Adrenal gland (tissue), 12 donors: ENCODE measurements around the gene KIAA1191. TPM values are rescaled to one million over a fixed set of nuclear protein-coding genes. Genes with fewer than 3 reads are reported as not detected.
"Not testable (repeated sequence)": the region's sequence is repeated elsewhere in the genome, so short reads cannot be mapped to it uniquely, and the experiment has no call there.

ENCODE experiments used
- DNase-seq, 7 donors: peaks; one replicate each; pipeline ENCODE4 v3.0.0-alpha.2; 2019 to 2020
- H3K27ac ChIP-seq, 5 donors: fragments of 200-600 bp; sonication (generic) in 4 of 5; 1 replicate in 3 of 5; 2 replicates in 2 of 5; pipeline versions ENCODE4 v1.5.1 to v1.8.0; 2016 to 2020; ENCODE audit warnings: mild to moderate bottlenecking in 1 of 5
- H3K27me3 ChIP-seq: fragments of 200-600 bp; 2 replicates; pipeline ENCODE4 v1.8.0; 2021
- H3K36me3 ChIP-seq, 2 donors: fragments of 200-600 bp; replicated peaks in 1 of 2; 1 replicate in 1 of 2; 2 replicates in 1 of 2; pipeline versions ENCODE4 v1.5.1 to v1.8.0; 2018 to 2022
- H3K4me1 ChIP-seq, 2 donors: fragments of 200-600 bp; replicated peaks in 1 of 2; 1 replicate in 1 of 2; 2 replicates in 1 of 2; pipeline versions ENCODE4 v1.5.1 to v1.8.0; 2018 to 2021
- H3K4me3 ChIP-seq, 4 donors: fragments of 200-600 bp; sonication (generic) in 3 of 4; one replicate each; pipeline ENCODE4 v1.5.1; 2016 to 2018
- H3K9me3 ChIP-seq, 3 donors: fragments of 200-600 bp; sonication (generic) in 1 of 3; replicated peaks in 1 of 3; 1 replicate in 2 of 3; 2 replicates in 1 of 3; pipeline versions ENCODE4 v1.5.1 to v1.8.0; 2016 to 2021
- CTCF ChIP-seq, 6 experiments: fragments of 450-650 bp in 4 of 6; fragments of 200-600 bp in 2 of 6; sonication (generic) in 1 of 6; IDR thresholded peaks; 1 replicate in 5 of 6; 2 replicates in 1 of 6; pipeline versions ENCODE4 v1.5.1 to v1.8.0; 2016 to 2021; ENCODE audit warnings: antibody characterized with exemption in 6 of 6, mild to moderate bottlenecking in 2 of 6, moderate library complexity in 1 of 6
- POLR2A ChIP-seq, 2 donors: fragments of 450-650 bp; IDR thresholded peaks; one replicate each; pipeline ENCODE4 v1.6.1; 2017; ENCODE audit warnings: antibody characterized with exemption in 2 of 2, mild to moderate bottlenecking in 2 of 2, moderate library complexity in 1 of 2
- WGBS, 4 donors: extraction: QIAGEN DNeasy Blood & Tissue Kit in 2 of 4; methylation state at CpG; one replicate each; pipeline versions ENCODE4 v1.1.5 to v1.1.7; 2013 to 2017; 5-methylcytosine and 5-hydroxymethylcytosine counted together
- intact Hi-C, 2 donors: fragments of 100-400 bp; cut with DNase I; formaldehyde crosslinking; loops; one replicate each; pipeline versions ENCODE4 v1.14.1 to v1.15.0; 2022 to 2023
- polyA plus RNA-seq, 3 donors: library from polyadenylated mRNA; stranded (reverse); fragments of 200-250 nt in 2 of 3; fragments of 350-450 nt in 1 of 3; fragmentation: Illumina TruSeq in 1 of 3; extraction: RNeasy Lipid Tissue Mini Kit (QIAGEN cat#74804) in 1 of 3; gene quantifications; one replicate each; pipeline ENCODE4 v1.2.3, GENCODE V29; 2013 to 2014
- total RNA-seq, 9 donors: library from RNA; depleted of rRNA in 4 of 9; stranded (reverse); fragments of >200 nt in 4 of 9; fragments of 120-200 nt in 1 of 9; fragmentation: NEBNext Ultra II Directional in 1 of 9; extraction: Animal tissue kit (Norgen Biotek cat#: 25700) in 1 of 9; gene quantifications; one replicate each; pipeline versions ENCODE4 v1.1.0 to v1.2.4, GENCODE V29; 2013 to 2023
- donor health status: healthy with polysubstance abuse.
- donor health status: Bipolar disorder and iron deficiency.
- donor health status: DM: yes; HTN: yes; CAD: no.
- donor health status: DM: no; HTN: no; CAD: no.
- donor health status: DM: no; HTN: no; CAD: no.
- donor health status: DM: yes; HTN: yes; CAD: no.

KIAA1191 gene
- total and polyA plus RNA-seq, 12 donors = 52.9 to 127 (median 99.2) TPM

DNA sequence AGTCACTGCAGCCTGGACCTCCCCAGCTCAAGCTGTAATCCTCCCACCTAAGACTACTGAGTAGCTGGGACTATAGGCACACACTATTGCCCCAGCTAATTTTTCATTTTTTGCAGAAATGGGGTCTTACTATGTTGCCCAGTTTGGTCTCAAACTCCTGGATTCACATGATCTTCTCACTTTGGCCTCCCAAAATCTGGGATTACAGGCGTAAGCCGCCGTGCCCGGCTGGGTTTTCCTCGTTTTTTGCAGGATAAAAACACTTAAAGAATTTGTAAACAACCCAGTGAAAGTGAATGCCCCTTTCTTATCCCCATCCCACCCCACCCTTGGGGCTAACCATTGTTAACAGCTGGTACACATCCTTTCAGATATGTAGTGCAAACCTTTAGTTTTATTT is 47.0 kb upstream of the KIAA1191 start:
- TF ChIP-seq CTCF (IDR thresholded peaks at IDR 0.05) (no peak), POLR2A (IDR thresholded peaks at IDR 0.05) (no peak)
- no peaks in the 10 kb centered on the region for H3K27me3 ChIP-seq
- 87 to 95% (median 90%) methylated on average over 5 of the region's 5 CpGs for WGBS, 4 donors
- no peaks in the 10 kb centered on the region for H3K9me3 ChIP-seq
- intact Hi-C loops = no loop called here
- H3K4me3 ChIP-seq = no peak overlapping the region
- H3K4me1 ChIP-seq = peaks cover 27 to 33% of the 10 kb centered on the region in 2 donors
- peak in 2 of 7 donors; percentile 5 to 44 for DNase-seq
- H3K36me3 ChIP-seq = peaks cover 0 to 39% of the 10 kb centered on the region in 2 donors
- no peak overlapping the region for H3K27ac ChIP-seq

- H3K27me3 ChIP-seq, H3K9me3 ChIP-seq, intact Hi-C loops, H3K4me3 ChIP-seq: not testable (repeated sequence)
- 90 to 95% (median 91%) methylated on average over 8 to 10 of the region's 10 CpGs for WGBS, 4 donors
- H3K36me3 ChIP-seq = peaks cover 0 to 39% of the 10 kb centered on the region in 2 donors
- H3K4me1 ChIP-seq = peaks cover 23 to 29% of the 10 kb centered on the region in 2 donors
- peak in 1 of 7 donors; percentile 38 for DNase-seq
- H3K27ac ChIP-seq = peak overlapping the region in 1 of 5 donors; percentile 37
Observed at GRCh38 chr5:176408252-176408573, 46.6 kb upstream of the KIAA1191 start.

- Histone ChIP-seq H3K4me1 (peaks cover 19 to 24% of the 10 kb centered on the region in 2 donors), H3K27ac (peak overlapping the region in 1 of 5 donors; percentile 37), H3K9me3 (no peaks in the 10 kb centered on the region), H3K4me3 (no peak overlapping the region), H3K36me3 (peaks cover 0 to 39% of the 10 kb centered on the region in 2 donors), H3K27me3 (no peaks in the 10 kb centered on the region)
- WGBS, 4 donors = 86 to 98% (median 92%) methylated on average over 6 of the region's 6 CpGs
- intact Hi-C loops = no loop called here
- peak in 2 of 7 donors; percentile 10 to 48 for DNase-seq
- TF ChIP-seq POLR2A (IDR thresholded peaks at IDR 0.05) = no peak
- TF ChIP-seq CTCF (IDR thresholded peaks at IDR 0.05) = no peak
Observed at GRCh38 chr5:176407456-176408251, 46.1 kb upstream of the KIAA1191 start.

- Histone ChIP-seq H3K4me1 (peaks cover 12 to 15% of the 10 kb centered on the region in 2 donors), H3K4me3 (no peak overlapping the region), H3K36me3 (peaks cover 0 to 39% of the 10 kb centered on the region in 2 donors), H3K9me3 (no peaks in the 10 kb centered on the region), H3K27ac (no peak overlapping the region), H3K27me3 (no peaks in the 10 kb centered on the region)
- TF ChIP-seq POLR2A (IDR thresholded peaks at IDR 0.05) = no peak
- TF ChIP-seq CTCF (IDR thresholded peaks at IDR 0.05) = no peak
- intact Hi-C loops = no loop called here
- peak in 3 of 7 donors; percentile 5 to 37 (median 9) for DNase-seq
- whole genome bisulfite sequencing, 4 donors = 84 to 91% (median 87%) methylated on average over 9 of the region's 9 CpGs
Observed at GRCh38 chr5:176406436-176407052, 45.0 kb upstream of the KIAA1191 start.
